COLO829 (cell line): Measurements from ENCODE around the gene ANTXR1.

Experiments used
- DNase-seq: peaks from one replicate; pipeline ENCODE4 v3.0.0; 2012; ENCODE audit warnings: low spot score

The ANTXR1 gene

DNA sequence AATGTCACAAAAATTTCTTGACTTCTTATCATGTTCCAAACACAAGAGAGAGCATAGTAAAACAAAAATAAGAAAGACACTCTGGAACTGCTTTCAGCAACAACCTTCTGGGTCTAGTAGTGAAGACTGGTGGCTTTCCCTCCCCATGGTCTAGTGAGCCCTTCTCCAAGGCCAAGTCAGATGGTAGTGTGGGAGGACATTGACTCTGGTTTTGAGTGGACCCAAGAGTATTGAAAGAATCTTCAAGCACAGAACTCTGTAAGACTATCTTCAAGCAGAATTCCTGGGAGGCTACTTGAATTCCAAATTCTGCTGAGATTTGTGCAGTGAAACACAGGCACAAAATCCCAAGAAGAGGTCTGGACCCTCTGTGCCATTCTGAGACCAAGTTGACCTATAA lies 21.1 kb downstream of the ANTXR1 start:
- no peak for DNase-seq

DNA sequence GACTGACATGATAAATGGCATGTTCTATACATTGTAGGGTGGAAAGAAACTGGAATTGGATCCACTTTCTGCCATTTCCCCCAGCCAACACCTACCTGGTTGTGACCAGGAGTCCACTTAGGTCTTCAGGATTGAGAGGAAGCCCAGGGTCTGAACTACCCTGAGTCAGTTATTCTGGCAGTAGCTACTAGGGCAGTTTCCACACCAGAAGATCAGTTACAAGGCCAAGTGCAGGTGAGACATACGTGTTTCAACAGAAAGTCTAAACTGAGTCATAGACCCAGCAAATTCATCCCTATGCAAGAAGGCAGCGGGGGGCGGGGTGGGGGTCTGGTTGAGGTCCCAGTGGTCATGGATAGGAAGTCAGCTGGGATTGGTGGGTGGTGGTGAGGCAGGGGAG lies 21.9 kb downstream of the ANTXR1 start:
- DNase-seq: no peak

DNA sequence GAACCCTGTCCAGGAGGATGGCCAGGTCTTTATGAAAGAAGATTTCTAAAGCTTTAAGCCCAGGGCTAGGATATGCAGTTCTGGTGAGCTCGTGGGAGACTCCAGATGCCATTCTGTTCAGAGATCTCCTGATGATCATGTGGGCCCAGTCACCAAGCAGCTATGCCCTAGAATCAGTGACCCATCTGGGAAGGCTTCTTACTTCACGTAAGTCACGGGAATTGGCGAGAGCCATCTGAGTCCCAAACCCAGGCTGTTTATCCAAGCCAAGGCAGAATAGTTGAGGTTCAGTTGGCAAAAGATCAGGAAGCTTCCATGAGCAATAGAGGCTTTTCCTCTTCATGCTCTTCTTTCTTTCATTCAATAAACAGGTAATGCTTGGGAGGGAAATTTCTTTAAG lies 23.9 kb downstream of the ANTXR1 start:
- no peak for DNase-seq

DNA sequence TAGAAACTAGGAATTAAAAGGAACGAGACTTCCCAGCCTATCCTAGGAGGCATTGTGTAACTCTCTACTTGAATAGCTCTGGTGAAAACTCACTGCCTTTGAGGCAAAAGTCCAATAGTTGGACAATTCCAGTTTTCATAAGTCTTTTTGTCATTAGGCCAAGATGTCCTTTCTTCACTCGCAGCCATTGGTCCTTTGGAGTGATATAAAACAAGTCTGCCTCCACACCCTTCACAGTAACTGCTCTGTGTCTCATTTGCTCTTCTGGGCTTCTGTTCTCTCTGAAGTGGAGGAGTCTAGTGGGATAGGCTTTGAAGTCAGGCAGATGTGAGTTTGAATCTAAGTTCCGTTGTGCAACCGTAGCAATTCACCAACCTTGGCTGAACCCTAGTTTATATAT lies 28.2 kb downstream of the ANTXR1 start:
- no peak for DNase-seq

DNA sequence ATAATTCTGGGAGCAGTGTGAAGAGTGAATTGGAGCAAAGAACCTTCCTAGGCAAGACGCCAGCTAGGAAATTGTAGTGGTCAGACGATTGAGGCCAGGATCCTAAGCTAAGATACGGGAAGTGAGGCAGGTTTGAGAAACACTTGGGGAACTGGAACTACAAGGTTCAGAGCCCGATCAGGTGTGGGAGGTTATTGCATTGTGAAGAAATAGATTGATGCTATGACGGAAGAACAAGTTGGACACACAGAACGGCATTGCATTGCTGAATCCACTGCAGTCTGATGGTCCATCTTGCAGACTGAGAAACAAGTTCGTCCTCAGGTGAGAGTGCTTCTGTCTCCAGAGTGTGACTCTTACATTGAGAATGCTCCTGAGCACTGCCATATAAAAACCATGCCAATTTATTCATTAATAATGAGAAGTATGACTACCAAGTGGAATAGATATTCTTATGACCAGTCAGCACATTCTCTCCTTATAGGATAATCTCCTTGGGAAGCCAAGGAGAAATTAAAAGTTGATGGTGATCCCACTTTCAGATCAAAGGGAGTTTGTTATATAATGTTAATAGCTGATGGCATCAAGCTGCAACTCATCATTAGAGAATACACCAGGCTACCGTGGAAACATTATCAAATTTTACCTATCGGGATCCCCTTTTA lies 30.9 kb downstream of the ANTXR1 start:
- no peak for DNase-seq

DNA sequence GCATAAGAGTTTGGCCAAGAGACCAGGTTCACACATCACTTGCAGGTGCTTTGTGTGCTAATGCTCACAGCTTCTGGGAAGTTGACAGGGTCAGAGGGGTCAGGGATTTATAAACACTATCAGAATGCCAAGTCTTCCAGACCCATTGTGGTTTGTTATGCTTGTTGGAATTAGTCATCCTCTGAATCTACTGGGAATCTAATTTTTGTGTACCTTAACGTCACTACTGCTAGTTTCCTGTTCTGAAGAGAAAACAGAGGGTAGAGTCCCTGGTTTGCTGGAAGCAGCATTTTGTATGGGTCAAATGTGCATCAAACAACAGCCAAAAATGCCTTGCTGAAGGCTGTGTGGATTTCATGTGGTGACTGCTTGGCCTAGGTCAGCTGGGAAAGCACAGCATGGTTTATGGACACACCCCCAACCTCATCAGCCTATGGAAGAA lies 33.3 kb downstream of the ANTXR1 start:
- DNase-seq: no peak

DNA sequence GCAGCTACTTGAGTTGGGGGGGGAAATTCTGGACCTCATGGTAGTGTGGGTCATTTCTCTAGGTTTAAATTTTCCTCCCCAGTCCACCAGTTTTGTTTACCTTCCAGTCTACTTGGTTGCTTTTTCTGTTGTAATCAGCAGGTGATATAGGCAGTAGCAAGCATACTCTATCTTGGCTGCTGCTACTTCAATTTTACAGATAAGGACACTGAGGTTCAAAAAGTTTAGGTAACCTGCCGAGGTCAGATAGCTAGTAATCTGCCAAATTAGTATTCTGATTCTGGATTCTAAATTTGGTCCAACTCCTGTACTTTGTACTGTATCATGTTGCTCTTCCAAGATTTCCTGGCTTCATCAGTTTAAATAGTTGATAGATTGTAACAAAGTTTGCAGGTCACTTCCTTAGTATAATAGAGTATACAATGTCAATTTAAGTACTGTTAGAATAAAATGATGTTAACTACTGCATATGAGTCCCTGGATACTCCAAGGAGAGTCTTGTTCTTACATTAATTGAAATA lies 34.7 kb downstream of the ANTXR1 start:
- no peak for DNase-seq

DNA sequence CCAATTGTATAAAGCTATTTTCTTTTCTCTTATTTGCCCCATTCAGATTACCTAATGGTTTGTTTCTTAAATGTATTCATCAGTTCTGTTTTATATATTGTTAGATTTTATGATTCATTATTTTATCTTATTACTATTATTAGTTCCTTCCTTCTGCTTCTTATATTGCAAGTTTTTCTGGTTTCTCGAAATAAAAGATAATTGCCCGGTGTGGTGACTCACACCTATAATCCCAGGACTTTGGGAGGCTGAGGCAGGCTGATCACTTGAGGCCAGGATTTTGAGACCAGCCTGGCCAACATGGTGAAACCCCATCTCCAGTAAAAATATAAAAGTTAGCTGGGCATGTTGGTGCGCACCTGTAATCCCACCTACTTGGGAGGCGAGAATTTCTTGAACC lies 37.8 kb downstream of the ANTXR1 start:
- DNase-seq: no peak

DNA sequence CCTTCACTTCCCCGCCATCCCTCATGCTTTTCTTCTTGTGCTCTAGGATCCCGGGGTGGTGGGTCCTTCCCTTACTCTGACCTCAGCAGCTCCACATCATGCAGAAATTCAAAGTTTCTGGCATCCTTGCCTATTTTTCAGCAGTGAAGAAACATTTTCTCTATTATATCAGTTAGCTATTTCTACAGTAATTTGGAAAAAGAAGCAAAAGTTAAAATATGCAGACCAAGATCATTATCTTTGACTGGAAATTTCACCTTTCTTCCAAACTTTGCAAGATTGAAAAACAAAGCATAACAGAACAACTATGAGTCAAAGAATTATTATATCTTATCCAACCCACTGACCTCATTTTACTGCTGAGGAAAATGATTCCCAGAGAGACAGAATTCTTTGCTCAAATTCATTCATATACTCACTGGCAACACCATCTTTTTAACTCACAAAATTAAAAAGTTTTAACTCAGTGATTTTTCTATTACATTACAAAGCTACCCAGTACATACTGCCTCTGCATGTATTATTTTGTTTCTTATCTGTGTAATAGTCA lies 40.5 kb downstream of the ANTXR1 start:
- no peak for DNase-seq

DNA sequence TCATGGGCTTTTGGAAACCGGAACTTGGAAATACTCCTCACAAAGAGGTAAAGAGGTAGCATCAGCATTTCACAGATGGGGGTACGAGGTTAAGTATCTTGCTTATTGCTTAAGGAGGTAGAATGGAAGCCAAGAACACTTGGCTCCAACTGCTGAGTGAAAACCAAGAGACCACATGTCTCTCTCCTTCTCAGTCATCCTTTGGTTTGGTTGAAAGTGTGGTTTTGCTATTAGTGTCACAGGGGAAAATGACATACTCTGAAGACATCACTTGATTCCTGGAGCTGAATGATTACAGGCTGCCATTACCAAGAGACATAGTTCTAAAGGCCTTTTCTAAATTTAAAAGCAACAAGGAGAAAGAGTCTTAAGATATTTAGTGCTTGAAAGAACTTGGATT lies 41.5 kb downstream of the ANTXR1 start:
- DNase-seq: no peak

DNA sequence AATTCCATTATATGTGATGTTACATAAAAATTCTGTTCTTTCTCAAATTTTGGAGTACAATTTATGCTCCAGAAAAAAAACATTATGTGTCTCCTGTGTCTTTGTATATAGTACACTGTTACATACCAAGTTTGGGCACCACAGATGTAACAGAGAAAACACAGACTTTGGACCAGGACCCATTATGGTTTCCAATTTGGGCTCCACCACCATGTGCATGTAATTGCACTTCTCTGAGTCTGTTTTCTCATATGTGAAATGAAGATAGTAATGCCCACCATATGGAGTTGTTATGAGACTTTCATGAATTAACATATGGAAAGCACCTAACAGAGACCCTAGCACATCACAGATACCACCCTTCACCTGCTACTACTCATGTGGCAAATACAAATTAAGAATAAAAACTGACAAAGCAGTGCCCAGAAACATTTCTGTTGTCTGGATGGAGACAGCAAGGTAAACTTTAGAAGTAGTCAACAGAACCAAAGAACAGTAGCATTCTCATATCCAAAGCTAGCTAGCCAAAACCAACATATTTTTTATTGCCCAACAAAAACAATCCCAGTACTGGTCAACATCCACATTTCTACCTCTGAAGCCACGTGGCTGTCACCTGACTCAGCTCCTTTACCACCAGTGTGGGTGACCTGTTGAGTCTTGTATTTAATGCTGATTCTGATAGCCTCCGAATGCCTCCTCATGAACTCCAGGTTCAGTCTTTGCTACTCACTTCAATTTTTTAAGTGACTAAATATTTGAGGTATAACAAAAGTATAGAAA lies 42.9 kb downstream of the ANTXR1 start:
- DNase-seq: no peak

DNA sequence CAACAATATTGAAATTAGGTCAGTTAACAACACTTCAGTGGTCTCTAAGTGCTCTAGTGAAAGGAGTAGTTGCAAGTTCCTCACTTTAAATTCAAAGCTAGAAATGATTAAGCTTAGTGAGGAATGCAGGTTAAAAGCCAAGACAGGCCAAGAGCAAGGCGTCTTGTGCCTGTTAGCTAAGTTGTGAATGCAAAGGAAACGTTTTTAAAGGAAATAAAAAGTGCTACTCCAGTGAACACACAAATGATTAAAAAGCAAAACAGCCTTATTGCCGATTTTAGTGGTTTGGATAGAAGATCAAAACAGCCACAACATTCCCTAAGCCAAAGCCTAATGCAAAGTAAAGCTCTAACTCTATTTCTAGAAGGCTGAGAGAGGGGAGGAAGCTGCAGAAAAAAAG lies 44.7 kb downstream of the ANTXR1 start:
- DNase-seq: no peak

DNA sequence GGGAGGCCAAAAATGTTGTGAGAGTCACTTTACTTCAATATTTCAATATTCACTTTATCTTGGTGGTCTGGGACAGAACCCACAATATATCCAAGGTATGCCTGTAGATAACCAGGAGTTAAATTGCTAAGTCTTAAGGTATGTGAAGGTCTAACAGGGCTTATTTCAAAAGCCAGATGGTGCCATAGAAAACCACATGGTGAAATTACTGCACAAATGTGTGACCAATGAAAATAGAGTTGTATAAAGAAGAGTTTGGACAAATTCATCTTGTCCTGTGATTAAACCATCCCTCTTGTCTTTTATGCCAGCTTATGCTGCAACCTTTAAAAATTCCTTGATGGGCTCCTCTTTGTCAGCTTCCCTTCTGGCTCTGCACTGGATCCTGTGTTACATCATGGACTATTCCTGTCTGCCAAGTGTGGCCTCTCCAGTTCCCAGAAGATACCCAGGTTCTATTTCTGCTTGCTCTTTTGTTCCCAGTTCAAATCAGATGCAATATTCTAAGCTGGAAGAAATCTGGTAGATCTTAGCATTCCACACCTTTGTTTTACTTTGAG lies 46.8 kb downstream of the ANTXR1 start:
- DNase-seq: no peak

DNA sequence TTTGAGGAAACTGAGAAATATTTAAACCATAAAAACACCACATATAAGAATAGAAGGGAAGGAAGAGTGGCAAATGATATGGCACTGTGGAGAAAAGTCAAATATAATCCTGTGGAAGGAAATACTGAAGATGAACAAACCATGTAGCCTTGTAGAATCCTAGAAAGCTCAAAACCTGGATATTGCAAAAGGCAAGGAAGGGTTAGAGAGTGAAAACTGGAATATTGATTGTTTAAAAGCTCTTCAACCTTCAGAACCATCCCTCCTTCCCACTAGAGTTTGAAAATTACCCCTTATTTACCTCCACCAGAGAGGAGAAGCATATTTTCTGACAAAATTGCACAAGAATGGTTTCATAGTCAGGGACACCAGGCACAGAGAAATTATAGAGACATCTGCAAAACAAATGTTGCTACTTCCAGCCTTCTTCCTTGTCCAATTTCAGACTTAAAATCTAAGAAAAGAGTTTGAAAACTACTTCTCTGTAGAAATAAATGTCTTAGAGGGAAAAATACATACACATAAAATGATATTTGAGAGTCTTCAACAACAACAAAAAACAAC lies 48.0 kb downstream of the ANTXR1 start:
- DNase-seq: no peak

DNA sequence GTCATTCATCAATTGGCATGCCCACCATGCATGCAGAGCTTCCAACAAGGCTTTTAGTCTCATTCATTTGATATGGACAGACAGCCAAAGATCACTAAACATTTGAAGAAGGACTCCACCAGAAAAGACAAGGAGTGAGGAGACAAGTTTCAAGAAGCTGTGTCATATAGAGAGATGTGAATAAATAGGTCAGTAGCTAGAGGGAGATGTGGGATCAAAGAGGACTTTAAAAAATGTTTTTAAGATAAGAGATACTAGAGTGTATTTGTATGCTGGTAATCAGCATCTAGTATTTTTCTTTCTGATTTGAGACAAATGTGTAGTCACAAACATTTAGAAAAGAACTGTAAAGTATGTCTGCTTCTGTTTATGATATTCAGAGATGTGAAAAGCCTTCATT lies 48.5 kb downstream of the ANTXR1 start:
- no peak for DNase-seq

DNA sequence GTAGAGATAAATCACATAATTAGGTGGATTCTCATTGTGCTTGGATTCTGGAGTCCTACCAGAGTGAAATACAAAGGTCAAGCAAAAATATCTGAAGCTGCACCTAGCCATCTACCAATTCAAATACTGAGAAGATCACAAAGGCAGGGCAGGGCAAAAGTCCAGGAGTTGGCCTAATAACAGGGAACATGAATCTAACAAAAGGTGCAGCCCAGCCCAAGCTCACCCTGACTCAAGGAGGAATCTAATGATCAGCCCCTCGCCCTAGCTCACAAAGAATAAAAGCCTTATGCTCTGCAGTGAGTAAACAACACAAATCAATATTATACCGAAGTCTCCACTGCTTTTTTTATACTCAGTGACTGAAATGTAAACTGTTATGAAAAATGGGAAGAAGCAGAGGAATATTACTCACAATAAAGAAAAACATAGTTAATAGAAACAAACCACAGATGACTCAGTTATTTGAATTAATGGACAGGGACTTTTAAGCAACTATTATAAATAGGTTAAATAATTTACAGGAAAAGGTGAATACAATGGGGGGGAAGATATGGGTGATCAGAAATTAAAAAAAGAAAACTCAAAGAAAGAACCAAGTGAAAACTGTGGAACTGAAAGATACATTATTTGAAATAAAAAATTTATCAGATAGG lies 49.5 kb downstream of the ANTXR1 start:
- no peak for DNase-seq

DNA sequence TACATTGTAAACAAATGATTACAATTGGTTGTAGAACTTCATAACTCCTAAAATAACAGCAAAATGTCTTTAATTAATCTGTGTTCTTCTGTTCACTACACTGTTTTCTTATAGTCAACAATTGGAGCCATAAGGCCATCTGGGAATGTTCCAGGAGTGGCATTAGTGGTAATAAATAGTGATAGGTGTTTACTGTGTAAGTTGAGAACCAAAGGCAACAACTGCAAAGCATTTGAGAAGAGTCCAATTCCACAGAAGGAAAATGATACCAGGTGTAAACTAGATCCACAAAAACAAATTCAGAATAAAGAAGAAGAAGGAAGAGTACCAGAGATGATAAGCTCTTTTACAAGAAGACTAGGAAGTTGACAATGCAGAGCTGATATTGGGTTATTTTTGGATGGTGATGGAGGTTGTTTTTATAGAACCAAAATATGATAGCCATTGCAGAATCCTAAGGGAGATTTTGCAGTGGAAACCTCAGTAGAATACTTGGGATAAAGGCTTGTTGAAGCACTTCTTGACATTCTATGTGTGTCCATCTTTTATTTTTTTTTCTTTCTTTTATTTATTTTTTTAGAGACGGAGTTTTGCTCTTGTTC lies 52.9 kb downstream of the ANTXR1 start:
- no peak for DNase-seq

DNA sequence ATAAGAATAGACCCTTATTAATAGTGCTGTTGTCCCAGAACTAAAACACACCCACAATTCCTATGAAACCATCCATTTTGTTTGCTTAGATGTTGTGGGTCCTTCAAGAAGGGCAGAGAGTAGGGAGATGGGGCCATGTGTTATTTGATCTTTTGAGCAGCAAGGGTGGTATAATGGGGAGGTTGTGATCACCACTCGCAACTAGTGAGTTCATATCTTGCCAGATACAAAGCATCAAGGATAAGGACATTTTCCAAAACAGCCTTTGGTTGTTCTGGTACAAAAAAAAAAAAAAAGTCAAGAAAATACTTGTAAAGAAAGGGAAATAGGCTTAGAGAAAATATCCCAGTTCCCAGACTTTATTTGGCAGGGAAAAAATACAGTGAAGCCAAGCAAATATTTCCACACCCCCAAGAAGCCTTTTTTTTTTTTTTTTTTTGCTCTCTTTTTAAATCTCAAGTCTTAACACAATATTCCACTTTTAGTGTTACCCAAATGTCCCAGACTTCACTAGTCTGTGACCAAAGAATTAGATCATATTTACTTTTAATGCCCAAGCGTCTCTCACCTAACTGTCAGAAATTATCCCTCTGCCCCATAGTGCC lies 54.1 kb downstream of the ANTXR1 start:
- DNase-seq: no peak

DNA sequence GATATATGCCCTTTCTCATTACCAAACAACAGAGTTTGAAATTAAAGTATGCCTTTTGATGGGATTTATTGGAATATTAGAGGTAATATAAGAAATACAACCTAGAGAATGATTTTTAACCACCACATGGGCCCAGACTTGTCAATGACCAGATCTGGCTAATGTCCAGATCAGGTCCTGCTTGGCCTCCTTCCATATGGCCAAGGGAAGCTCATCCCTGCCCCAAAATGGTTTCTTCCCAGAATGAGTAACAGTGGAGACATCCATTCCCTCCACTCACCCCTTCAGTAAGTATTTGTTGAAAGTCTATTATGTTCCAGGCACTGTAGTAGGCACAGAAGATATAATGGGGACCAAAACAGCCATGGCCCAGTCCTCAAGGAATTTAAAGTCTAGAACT lies 54.9 kb downstream of the ANTXR1 start:
- DNase-seq: no peak

DNA sequence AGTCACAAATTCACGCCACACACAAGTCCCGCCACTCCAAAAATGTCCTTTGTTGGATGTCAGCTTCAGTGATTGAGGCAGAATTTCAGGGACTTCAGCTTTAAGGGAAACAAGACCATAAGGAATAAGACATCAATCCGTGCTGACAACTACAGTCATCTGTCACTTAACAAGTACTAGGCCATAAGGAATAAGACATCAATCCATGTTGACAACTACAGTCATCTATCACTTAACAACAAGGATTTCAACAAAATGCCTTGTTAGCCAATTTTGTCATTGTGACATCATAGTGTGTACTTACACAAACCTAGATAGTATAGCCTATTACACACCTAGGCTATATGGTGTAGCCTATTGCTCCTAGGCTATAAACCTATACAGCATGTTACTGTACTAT lies 58.0 kb downstream of the ANTXR1 start:
- no peak for DNase-seq

DNA sequence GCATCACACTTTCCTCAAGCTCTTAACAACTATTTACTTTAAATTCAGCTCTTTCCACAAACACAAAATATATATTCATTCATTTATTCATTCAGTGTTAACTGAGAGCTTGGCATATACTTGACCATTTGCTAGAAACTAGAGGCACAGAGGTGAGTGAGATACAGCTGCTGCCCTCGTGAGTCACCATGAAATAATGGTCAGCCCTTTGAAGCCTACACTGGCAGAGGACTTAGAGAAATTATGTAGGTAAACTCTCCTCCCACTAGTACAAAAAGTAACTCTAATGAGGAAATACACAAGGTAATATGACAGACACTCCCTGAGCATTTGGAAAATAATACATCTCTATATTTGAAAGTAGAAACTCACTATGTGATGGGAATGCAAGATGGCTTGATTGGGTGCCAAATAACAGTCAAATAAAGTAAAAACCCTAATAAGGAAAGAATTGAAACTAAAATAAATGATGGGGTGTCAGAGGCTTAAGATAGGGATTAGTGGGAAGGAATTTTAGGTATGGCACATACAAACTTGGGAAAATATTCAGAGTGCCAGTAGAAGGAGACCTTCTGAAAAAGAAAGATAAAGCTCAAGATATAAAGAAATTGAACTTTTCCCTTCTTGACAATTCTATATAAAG lies 61.1 kb downstream of the ANTXR1 start:
- no peak for DNase-seq
